Mesenchymal stem cell (in vitro differentiated cells and primary cell): Measurements from ENCODE around the gene SNAP23.

ENCODE experiments used
- DNase-seq: peaks from one replicate; pipeline ENCODE4 v3.0.0-alpha.2; 2013
- H2AFZ ChIP-seq: one replicate; pipeline ENCODE4 v1.6.1; 2013; ENCODE audit warnings: low read depth, mild to moderate bottlenecking, control low read depth, inconsistent platforms, low read length, moderate library complexity
- H2AK5ac ChIP-seq: 2 replicates; pipeline ENCODE4 v1.6.1; 2013; ENCODE audit warnings: low read length, moderate library complexity, mild to moderate bottlenecking, inconsistent platforms; ENCODE audit not compliant: severe bottlenecking
- H2BK120ac ChIP-seq: one replicate; pipeline ENCODE4 v1.6.1; 2013; ENCODE audit warnings: low read depth, mild to moderate bottlenecking, inconsistent platforms, low read length, moderate library complexity
- H2BK12ac ChIP-seq, 2 experiments: one replicate each; pipeline ENCODE4 v1.6.1; 2013; ENCODE audit warnings: inconsistent platforms in 2 of 2, low read length in 2 of 2, mild to moderate bottlenecking in 2 of 2, moderate library complexity in 2 of 2, control low read depth in 1 of 2
- H2BK15ac ChIP-seq: one replicate; pipeline ENCODE4 v1.6.1; 2013; ENCODE audit warnings: mild to moderate bottlenecking, low read depth, inconsistent platforms; ENCODE audit not compliant: poor library complexity, severe bottlenecking
- H2BK5ac ChIP-seq: 2 replicates; pipeline ENCODE4 v1.6.1; 2013; ENCODE audit warnings: low read depth, mild to moderate bottlenecking, low read length, control low read depth, inconsistent platforms; ENCODE audit not compliant: poor library complexity, severe bottlenecking
- H3K14ac ChIP-seq, 2 experiments: one replicate each; pipeline ENCODE4 v1.6.1; 2013; ENCODE audit warnings: inconsistent platforms in 2 of 2, low read length in 2 of 2, control low read depth in 1 of 2, mild to moderate bottlenecking in 1 of 2, moderate library complexity in 1 of 2
- H3K18ac ChIP-seq, 2 experiments: one replicate each; pipeline ENCODE4 v1.6.1; 2013; ENCODE audit warnings: inconsistent platforms in 2 of 2, low read length in 2 of 2, control low read depth in 1 of 2, low read depth in 1 of 2, mild to moderate bottlenecking in 1 of 2
- H3K23ac ChIP-seq, 2 experiments: one replicate each; pipeline ENCODE4 v1.6.1; 2013; ENCODE audit warnings: inconsistent platforms in 2 of 2, low read length in 2 of 2, mild to moderate bottlenecking in 2 of 2, moderate library complexity in 2 of 2, control low read depth in 1 of 2
- H3K27ac ChIP-seq: 2 replicates; pipeline ENCODE4 v1.5.1; 2013; ENCODE audit warnings: mild to moderate bottlenecking, moderate library complexity, low read length, control low read depth, inconsistent platforms; ENCODE audit not compliant: poor library complexity, severe bottlenecking
- H3K27me3 ChIP-seq, 2 experiments: 2 replicates each; pipeline versions ENCODE4 v1.6.1 to v1.7.0; 2013; ENCODE audit warnings: low read length in 2 of 2, mild to moderate bottlenecking in 2 of 2, moderate library complexity in 2 of 2, control low read depth in 1 of 2, inconsistent platforms in 1 of 2; ENCODE audit not compliant: control insufficient read depth in 1 of 2, insufficient read depth in 1 of 2
- H3K36me3 ChIP-seq, 2 experiments: 2 replicates each; pipeline versions ENCODE4 v1.6.1 to v1.7.0; 2013; ENCODE audit warnings: low read length in 2 of 2, control low read depth in 1 of 2, inconsistent platforms in 1 of 2, low read depth in 1 of 2, mild to moderate bottlenecking in 1 of 2; ENCODE audit not compliant: insufficient read depth in 2 of 2, control insufficient read depth in 1 of 2
- H3K4ac ChIP-seq, 2 experiments: one replicate each; pipeline ENCODE4 v1.6.1; 2013; ENCODE audit warnings: inconsistent platforms in 2 of 2, low read length in 2 of 2, mild to moderate bottlenecking in 2 of 2, moderate library complexity in 2 of 2, control low read depth in 1 of 2, low read depth in 1 of 2
- H3K4me1 ChIP-seq: 2 replicates; pipeline ENCODE4 v1.6.1; 2013; ENCODE audit warnings: low read depth, low read length, control low read depth; ENCODE audit not compliant: control insufficient read depth, insufficient read depth
- H3K4me2 ChIP-seq: 2 replicates; pipeline ENCODE4 v1.6.1; 2013; ENCODE audit warnings: low read length, mild to moderate bottlenecking, inconsistent platforms; ENCODE audit not compliant: poor library complexity, severe bottlenecking
- H3K4me3 ChIP-seq, 2 experiments: 2 replicates each; pipeline versions ENCODE4 v1.5.1 to v1.7.0; 2013; ENCODE audit warnings: low read length in 2 of 2, mild to moderate bottlenecking in 2 of 2, control low read depth in 1 of 2, low read depth in 1 of 2; ENCODE audit not compliant: insufficient read depth in 1 of 2
- H3K79me1 ChIP-seq: replicated peaks from 2 replicates; pipeline ENCODE4 v1.6.1; 2013; ENCODE audit warnings: mild to moderate bottlenecking, control low read depth, low read length, inconsistent platforms; ENCODE audit not compliant: poor library complexity, severe bottlenecking
- H3K9ac ChIP-seq: 2 replicates; pipeline ENCODE4 v1.7.0; 2013; ENCODE audit warnings: mild to moderate bottlenecking, low read length, moderate library complexity
- H3K9me3 ChIP-seq: 2 replicates; pipeline ENCODE4 v1.7.0; 2013; ENCODE audit warnings: mild to moderate bottlenecking, low read length; ENCODE audit not compliant: control insufficient read depth
- H4K8ac ChIP-seq: one replicate; pipeline ENCODE4 v1.6.1; 2013; ENCODE audit warnings: inconsistent platforms, mild to moderate bottlenecking, low read length, moderate library complexity
- H4K91ac ChIP-seq: one replicate; pipeline ENCODE4 v1.6.1; 2013; ENCODE audit warnings: mild to moderate bottlenecking, low read length, inconsistent platforms
- WGBS: methylation state at CpG from one replicate; pipeline ENCODE4 v1.1.7; 2013; ENCODE audit warnings: mixed read lengths; 5-methylcytosine and 5-hydroxymethylcytosine counted together

The SNAP23 gene

GRCh38 chr15:42511007-42511391, 15.6 kb downstream of the SNAP23 start:
- Histone ChIP-seq H3K9me3 (no peaks in the 10 kb centered on the region), H3K14ac (no peak overlapping the region), H3K4ac (no peak overlapping the region), H3K36me3 (peaks cover 13 to 33% of the 10 kb centered on the region in 2 experiments), H3K9ac (peak overlapping the region; percentile 56), H3K27me3 (no peaks in the 10 kb centered on the region), H4K8ac (no peak overlapping the region), H2AK5ac (no peak overlapping the region), H2BK5ac (no peak overlapping the region), H2BK12ac (no peak overlapping the region), H3K79me1 (peaks cover 22% of the 10 kb centered on the region), H3K4me3 (no peak overlapping the region), H3K18ac (no peak overlapping the region), H3K4me1 (no peaks in the 10 kb centered on the region), H2BK120ac (no peak overlapping the region), H2BK15ac (no peak overlapping the region), H2AFZ (no peak overlapping the region), H3K27ac (no peak overlapping the region), H3K23ac (no peak overlapping the region), H3K4me2 (no peak overlapping the region), H4K91ac (no peak overlapping the region)
- DNase-seq, result peak; percentile 51
- WGBS, result 78% methylated on average over 3 of the region's 4 CpGs

DNA sequence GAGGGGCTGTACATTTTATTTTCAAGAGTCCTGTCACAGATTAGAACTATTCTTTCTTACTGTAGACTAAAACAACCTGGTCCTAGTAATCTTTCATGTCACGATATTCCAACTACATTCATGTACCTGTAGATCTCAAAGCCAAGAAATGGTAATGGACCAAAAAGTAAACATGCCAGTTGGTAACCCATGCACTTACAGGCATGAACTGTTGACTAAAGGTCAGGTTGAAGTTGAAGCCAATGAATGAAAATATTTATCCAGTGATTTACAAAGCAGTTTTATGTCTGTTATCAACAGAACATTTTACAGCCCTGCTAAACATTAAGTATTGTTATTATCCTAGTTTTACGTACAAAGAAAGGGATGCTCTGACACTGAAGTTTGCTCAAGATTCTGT, 27.9 kb downstream of the SNAP23 start:
- DNase-seq, result no peak
- no peak overlapping the region for H3K23ac ChIP-seq
- H3K36me3 ChIP-seq, result peaks cover 21 to 58% of the 10 kb centered on the region in 2 experiments
- no peak overlapping the region for H3K4ac ChIP-seq
- H3K14ac ChIP-seq, result no peak overlapping the region
- no peak overlapping the region for H2BK5ac ChIP-seq
- H3K27me3 ChIP-seq, result no peaks in the 10 kb centered on the region
- no peak overlapping the region for H4K8ac ChIP-seq
- H3K4me2 ChIP-seq, result no peak overlapping the region
- H3K4me3 ChIP-seq, result no peak overlapping the region
- H3K9ac ChIP-seq, result no peak overlapping the region
- H2BK12ac ChIP-seq, result no peak overlapping the region
- H3K4me1 ChIP-seq, result no peaks in the 10 kb centered on the region
- H2AFZ ChIP-seq, result no peak overlapping the region
- no peak overlapping the region for H3K27ac ChIP-seq
- peaks cover 3% of the 10 kb centered on the region for H3K79me1 ChIP-seq
- WGBS, result 100% methylated on average over 1 of the region's 2 CpGs
- no peaks in the 10 kb centered on the region for H3K9me3 ChIP-seq
- H3K18ac ChIP-seq, result no peak overlapping the region
- H2AK5ac ChIP-seq, result no peak overlapping the region
- H2BK120ac ChIP-seq, result no peak overlapping the region
- H2BK15ac ChIP-seq, result no peak overlapping the region
- H4K91ac ChIP-seq, result no peak overlapping the region

GRCh38 chr15:42528970-42529369, 33.5 kb downstream of the SNAP23 start:
- Histone ChIP-seq H3K9ac (no peak overlapping the region), H3K14ac (no peak overlapping the region), H3K4me1 (no peaks in the 10 kb centered on the region), H3K27me3 (no peaks in the 10 kb centered on the region), H3K27ac (no peak overlapping the region), H3K23ac (no peak overlapping the region), H2AK5ac (no peak overlapping the region), H2AFZ (no peak overlapping the region), H3K18ac (no peak overlapping the region), H3K36me3 (peaks cover 22 to 70% of the 10 kb centered on the region in 2 experiments), H2BK15ac (no peak overlapping the region), H3K4me3 (no peak overlapping the region), H4K91ac (no peak overlapping the region), H3K4ac (no peak overlapping the region), H3K4me2 (no peak overlapping the region), H3K9me3 (no peaks in the 10 kb centered on the region), H2BK5ac (no peak overlapping the region), H3K79me1 (peaks cover 1% of the 10 kb centered on the region), H4K8ac (no peak overlapping the region), H2BK12ac (no peak overlapping the region), H2BK120ac (no peak overlapping the region)
- peak; percentile 17 for DNase-seq
- 79% methylated on average over 2 of the region's 3 CpGs for WGBS

DNA sequence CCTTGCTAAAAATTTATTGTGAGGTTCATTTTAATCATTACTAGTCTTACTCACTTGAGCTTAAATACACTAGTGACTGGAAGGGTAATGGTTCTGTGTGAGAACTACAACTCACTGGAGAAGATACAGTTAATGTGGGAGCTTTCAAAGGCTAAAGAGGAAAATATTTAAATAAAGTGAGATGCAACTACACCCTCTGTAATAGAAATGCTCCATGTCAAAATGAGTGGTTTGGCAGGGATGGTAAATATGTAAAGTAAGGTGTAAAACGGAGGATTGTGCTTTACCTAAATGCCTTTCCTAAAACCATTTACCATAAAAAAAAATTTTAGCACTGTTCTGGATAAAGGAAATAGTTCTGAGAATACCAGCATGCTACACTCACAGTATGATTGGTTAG, 37.8 kb downstream of the SNAP23 start:
- no peak overlapping the region for H3K14ac ChIP-seq
- no CpG with 5 or more reads among the region's 1 CpG for WGBS

More for the DNA sequence above, 37.8 kb downstream of the SNAP23 start:
- Histone ChIP-seq H3K27me3 (no peaks in the 10 kb centered on the region), H2AK5ac (no peak overlapping the region), H3K36me3 (peaks cover 10 to 90% of the 10 kb centered on the region in 2 experiments), H3K27ac (no peak overlapping the region), H3K23ac (no peak overlapping the region), H3K4me1 (no peaks in the 10 kb centered on the region), H4K8ac (no peak overlapping the region), H2AFZ (no peak overlapping the region), H3K4ac (no peak overlapping the region), H2BK120ac (no peak overlapping the region), H4K91ac (no peak overlapping the region), H2BK12ac (no peak overlapping the region), H3K9me3 (no peaks in the 10 kb centered on the region), H3K79me1 (no peaks in the 10 kb centered on the region), H3K4me3 (no peak overlapping the region), H2BK5ac (no peak overlapping the region), H3K18ac (no peak overlapping the region), H3K9ac (no peak overlapping the region), H3K4me2 (no peak overlapping the region), H2BK15ac (no peak overlapping the region)
- no peak for DNase-seq
